ENCODE data around the gene NRF1. TPM values are rescaled to one million over a fixed set of nuclear protein-coding genes. Genes with fewer than 3 reads are reported as not detected.
A peak's percentile ranks its signal among the peaks of the same experiment; 100 is the strongest.

NRF1 gene
- total and polyA plus RNA-seq, 2 of the 13 experiments (the other 11 are each of a cell fraction or from before 2014, with no cell fraction given): 9.3 to 10.1 TPM

DNA sequence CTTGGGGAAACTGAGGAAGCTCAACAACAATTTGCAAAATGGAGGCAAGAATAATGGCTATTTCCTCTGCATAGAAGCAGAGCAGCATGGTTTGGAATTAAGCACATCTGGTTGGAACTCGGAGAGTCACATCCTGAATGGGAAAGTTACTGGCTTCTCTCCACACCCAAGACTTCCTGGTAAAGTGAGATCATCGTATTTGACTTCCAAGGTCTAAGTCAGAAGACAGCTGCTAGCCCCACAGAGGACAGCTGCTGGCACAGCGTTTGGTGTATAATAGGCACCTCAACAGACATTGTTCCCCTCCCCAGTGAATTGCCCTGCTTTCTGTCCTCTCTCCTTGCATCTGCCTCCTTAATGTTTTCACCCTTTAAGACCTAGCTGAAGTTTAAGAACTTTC, 37.0 kb upstream of the NRF1 start (continued):
- TF ChIP-seq, protein P1, sequence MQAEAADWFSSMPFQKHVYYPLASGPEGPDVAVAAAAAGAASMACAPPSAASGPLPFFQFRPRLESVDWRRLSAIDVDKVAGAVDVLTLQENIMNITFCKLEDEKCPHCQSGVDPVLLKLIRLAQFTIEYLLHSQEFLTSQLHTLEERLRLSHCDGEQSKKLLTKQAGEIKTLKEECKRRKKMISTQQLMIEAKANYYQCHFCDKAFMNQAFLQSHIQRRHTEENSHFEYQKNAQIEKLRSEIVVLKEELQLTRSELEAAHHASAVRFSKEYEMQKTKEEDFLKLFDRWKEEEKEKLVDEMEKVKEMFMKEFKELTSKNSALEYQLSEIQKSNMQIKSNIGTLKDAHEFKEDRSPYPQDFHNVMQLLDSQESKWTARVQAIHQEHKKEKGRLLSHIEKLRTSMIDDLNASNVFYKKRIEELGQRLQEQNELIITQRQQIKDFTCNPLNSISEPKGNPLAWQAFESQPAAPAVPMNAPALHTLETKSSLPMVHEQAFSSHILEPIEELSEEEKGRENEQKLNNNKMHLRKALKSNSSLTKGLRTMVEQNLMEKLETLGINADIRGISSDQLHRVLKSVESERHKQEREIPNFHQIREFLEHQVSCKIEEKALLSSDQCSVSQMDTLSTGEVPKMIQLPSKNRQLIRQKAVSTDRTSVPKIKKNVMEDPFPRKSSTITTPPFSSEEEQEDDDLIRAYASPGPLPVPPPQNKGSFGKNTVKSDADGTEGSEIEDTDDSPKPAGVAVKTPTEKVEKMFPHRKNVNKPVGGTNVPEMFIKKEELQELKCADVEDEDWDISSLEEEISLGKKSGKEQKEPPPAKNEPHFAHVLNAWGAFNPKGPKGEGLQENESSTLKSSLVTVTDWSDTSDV (CRISPR knock-in tag; IDR thresholded peaks at IDR 0.05): no peak
- no peak for TF ChIP-seq RFX5 (IDR thresholded peaks at IDR 0.05; ENCODE audit: low read depth, low read length)
- TF ChIP-seq, protein P2, sequence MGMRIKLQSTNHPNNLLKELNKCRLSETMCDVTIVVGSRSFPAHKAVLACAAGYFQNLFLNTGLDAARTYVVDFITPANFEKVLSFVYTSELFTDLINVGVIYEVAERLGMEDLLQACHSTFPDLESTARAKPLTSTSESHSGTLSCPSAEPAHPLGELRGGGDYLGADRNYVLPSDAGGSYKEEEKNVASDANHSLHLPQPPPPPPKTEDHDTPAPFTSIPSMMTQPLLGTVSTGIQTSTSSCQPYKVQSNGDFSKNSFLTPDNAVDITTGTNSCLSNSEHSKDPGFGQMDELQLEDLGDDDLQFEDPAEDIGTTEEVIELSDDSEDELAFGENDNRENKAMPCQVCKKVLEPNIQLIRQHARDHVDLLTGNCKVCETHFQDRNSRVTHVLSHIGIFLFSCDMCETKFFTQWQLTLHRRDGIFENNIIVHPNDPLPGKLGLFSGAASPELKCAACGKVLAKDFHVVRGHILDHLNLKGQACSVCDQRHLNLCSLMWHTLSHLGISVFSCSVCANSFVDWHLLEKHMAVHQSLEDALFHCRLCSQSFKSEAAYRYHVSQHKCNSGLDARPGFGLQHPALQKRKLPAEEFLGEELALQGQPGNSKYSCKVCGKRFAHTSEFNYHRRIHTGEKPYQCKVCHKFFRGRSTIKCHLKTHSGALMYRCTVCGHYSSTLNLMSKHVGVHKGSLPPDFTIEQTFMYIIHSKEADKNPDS (CRISPR knock-in tag; IDR thresholded peaks at IDR 0.05): no peak

DNA sequence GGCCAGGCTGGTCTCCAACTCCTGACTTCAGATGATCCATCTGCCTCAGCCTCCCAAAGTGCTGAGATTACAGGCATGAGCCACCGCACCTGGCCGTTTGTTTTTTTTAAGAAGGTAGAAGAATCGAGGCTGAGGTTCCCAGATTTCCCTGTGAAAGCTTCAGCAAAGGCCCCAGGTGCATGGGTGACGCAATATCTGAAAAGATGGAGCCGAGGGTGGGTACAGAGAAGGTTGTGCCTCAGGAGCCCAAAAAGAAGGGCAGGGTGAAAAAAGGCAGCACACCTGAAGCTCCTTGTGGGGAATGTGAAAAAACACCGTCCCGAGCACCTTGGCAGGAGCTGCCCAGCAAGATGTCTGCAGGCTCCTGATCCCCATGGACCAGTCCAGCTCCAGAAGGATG, 35.8 kb upstream of the NRF1 start:
- Histone ChIP-seq H3K4me1 (ENCODE audit: insufficient read depth, low read length) (peaks cover under 1% of the 10 kb centered on the region; the same call in 1 of the 2 replicates), H3K4me3 (replicated peaks in 1 of 3; ENCODE audit: insufficient read depth in 1 of 3, low read depth in 2 of 3, low read length in 3 of 3) (no peak overlapping the region), H3K9ac (ENCODE audit: insufficient read depth, low read depth, low read length) (no peak overlapping the region), H3K4me2 (ENCODE audit: low read depth, low read length) (no peak overlapping the region), H3K9me3 (ENCODE audit: low read length) (peaks cover 9% of the 10 kb centered on the region), H3K27me3 (ENCODE audit: control insufficient read depth in 1 of 2, insufficient read depth in 2 of 2, low read length in 2 of 2) (no peaks in the 10 kb centered on the region; a peak in 1 of 5 replicates), H4K20me1 (ENCODE audit: insufficient read depth, low read length) (no peaks in the 10 kb centered on the region), H3K36me3 (replicated peaks in 1 of 2; ENCODE audit: control insufficient read depth in 1 of 2, insufficient read depth in 2 of 2, low read length in 2 of 2) (no peaks in the 10 kb centered on the region), H2AFZ (ENCODE audit: low read length) (no peak overlapping the region), H3K27ac (ENCODE audit: extremely low read length, insufficient read depth, low read length) (no peak overlapping the region), H3K79me2 (ENCODE audit: insufficient read depth, low read length) (no peaks in the 10 kb centered on the region)
- CTCF ChIA-PET (ENCODE audit: low intra/inter-chr PET ratio, low total read pairs): no interaction called here
- POLR2A ChIA-PET: no interaction called here
- intact Hi-C loops (cut with micrococcal nuclease; ENCODE audit: unreplicated experiment) (no loop called here), in situ Hi-C loops (cut with HindIII; ENCODE audit: extremely low pct_ligation_motif_present, low pct_unique_long_range_greater_than_20kb) (no loop called here)
- WGBS (ENCODE audit: low lambda C conversion rate): 43% methylated on average over 7 of the region's 7 CpGs
- TF ChIP-seq CEBPB (IDR thresholded peaks at IDR 0.05; ENCODE audit: borderline replicate concordance, low read depth, low read length) (peak; percentile 61), THYN1 (CRISPR knock-in tag; IDR thresholded peaks at IDR 0.05; ENCODE audit: borderline replicate concordance, low read depth) (no peak)
- BruUV-seq (replicated peaks): no TSS peak
- no peak for FAIRE-seq
- DNase-seq (ENCODE audit: low spot score): no peak
- ATAC-seq: no peak
